Thymus (tissue), 11 donors: ENCODE measurements around the gene TRIM15. TPM values are rescaled to one million over a fixed set of nuclear protein-coding genes. Genes with fewer than 3 reads are reported as not detected.

ENCODE experiments used
- DNase-seq, 9 donors: peaks; one replicate each; pipeline ENCODE4 v3.0.0-alpha.2; 2013; ENCODE audit warnings: low spot score in 9 of 9, low read depth in 6 of 9, missing footprints in 1 of 9
- H3K27ac ChIP-seq, 2 donors: one replicate each; pipeline ENCODE4 v1.5.1; 2013; ENCODE audit warnings: control low read depth in 1 of 2, low read depth in 1 of 2, low read length in 1 of 2, mild to moderate bottlenecking in 1 of 2, moderate library complexity in 1 of 2
- H3K27me3 ChIP-seq, 2 donors: one replicate each; pipeline ENCODE4 v1.5.1; 2013; ENCODE audit warnings: low read length in 1 of 2; ENCODE audit not compliant: control insufficient read depth in 2 of 2, insufficient read depth in 1 of 2
- H3K36me3 ChIP-seq, 2 donors: one replicate each; pipeline ENCODE4 v1.5.1; 2013; ENCODE audit warnings: low read length in 1 of 2, mild to moderate bottlenecking in 1 of 2, moderate library complexity in 1 of 2; ENCODE audit not compliant: control insufficient read depth in 2 of 2, insufficient read depth in 2 of 2
- H3K4me1 ChIP-seq, 2 donors: one replicate each; pipeline ENCODE4 v1.5.1; 2013; ENCODE audit warnings: low read length in 2 of 2; ENCODE audit not compliant: control insufficient read depth in 2 of 2, insufficient read depth in 2 of 2
- H3K4me3 ChIP-seq, 2 donors: one replicate each; pipeline ENCODE4 v1.5.1; 2013; ENCODE audit warnings: low read length in 2 of 2, control low read depth in 1 of 2, mild to moderate bottlenecking in 1 of 2
- H3K9me3 ChIP-seq, 2 donors: one replicate each; pipeline ENCODE4 v1.5.1; 2013; ENCODE audit warnings: low read length in 1 of 2, mild to moderate bottlenecking in 1 of 2; ENCODE audit not compliant: control insufficient read depth in 2 of 2, insufficient read depth in 1 of 2
- WGBS: extraction: QIAGEN DNeasy Blood & Tissue Kit; methylation state at CpG from one replicate; pipeline ENCODE4 v1.1.7; 2013; 5-methylcytosine and 5-hydroxymethylcytosine counted together
- polyA plus RNA-seq: library from polyadenylated mRNA; stranded (reverse); fragments of 200-250 nt; gene quantifications from one replicate; pipeline ENCODE4 v1.2.3, GENCODE V29; 2013
- total RNA-seq: library from RNA; stranded (reverse); fragments of 120-200 nt; gene quantifications from one replicate; pipeline ENCODE4 v1.2.4, GENCODE V29; 2013
- donor health status: healthy.

TRIM15 gene
- total and polyA plus RNA-seq, 2 donors: 0.19 to 0.59 TPM

DNA sequence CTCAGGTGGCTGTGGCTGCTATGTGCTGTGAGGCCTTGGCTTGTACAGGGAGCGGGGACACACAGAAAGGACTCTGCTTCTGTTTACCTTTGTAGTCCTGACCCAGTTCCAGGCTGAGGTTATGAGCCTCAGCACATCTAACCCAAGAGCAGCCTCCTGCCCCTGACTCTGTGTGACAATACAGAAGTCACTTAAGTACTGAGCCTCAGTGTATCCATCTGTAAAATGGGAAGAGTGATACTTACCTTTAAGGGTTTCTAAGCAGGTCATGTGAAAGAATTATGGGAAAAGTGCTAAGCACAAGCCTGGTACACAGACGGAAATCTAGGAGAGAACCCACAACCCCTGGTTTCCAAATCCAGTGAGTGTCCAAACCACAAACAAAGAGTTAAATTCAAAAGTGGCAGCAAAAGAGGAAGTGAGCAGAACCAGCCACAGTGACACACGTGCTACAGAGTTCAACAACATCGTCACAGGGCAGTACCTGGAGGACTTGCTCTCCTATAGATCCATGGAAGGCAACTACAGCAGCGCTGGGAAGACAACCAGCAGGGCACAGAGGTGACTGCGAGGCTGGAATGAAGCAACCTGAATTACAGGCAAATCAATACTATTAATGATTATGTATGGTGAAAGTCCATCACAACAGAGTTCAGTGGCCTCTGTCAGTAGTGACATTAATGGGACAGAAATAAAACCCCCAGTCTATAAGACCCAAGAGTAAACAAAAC, 37.4 kb downstream of the TRIM15 start:
- Histone ChIP-seq H3K27ac (no peak overlapping the region), H3K9me3 (no peaks in the 10 kb centered on the region), H3K36me3 (peaks cover 41 to 50% of the 10 kb centered on the region in 2 donors), H3K27me3 (no peaks in the 10 kb centered on the region), H3K4me1 (peaks cover 0 to 2% of the 10 kb centered on the region in 2 donors), H3K4me3 (no peak overlapping the region)
- WGBS: 58% methylated on average over 6 of the region's 6 CpGs
- DNase-seq: no peak

DNA sequence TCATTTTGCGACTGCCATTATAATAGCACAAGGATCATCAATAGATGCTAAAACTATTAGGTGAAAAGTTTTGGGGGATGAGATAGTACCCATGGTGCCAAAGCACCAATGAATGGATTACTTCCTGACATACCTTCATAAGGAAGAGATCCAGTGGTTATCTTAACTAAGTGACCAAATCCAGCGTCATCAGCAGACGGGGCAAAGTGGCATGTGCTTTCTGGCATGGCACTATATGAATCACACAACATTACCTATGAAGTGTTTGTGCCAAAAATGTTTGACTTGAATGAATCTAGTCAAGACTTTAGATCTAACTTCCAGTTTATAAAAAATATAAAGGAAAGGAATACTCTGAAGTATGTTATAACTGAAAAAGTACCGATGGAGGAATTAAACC, 39.0 kb downstream of the TRIM15 start:
- no peak for DNase-seq
- H3K4me1 ChIP-seq: peaks cover 2% of the 10 kb centered on the region in 2 donors
- peaks cover 25 to 34% of the 10 kb centered on the region in 2 donors for H3K36me3 ChIP-seq
- 87% methylated on average over 4 of the region's 4 CpGs for WGBS
- no peak overlapping the region for H3K27ac ChIP-seq
- H3K27me3 ChIP-seq: no peaks in the 10 kb centered on the region
- no peak overlapping the region for H3K4me3 ChIP-seq
- H3K9me3 ChIP-seq: no peaks in the 10 kb centered on the region

- Histone ChIP-seq H3K27me3 (no peaks in the 10 kb centered on the region), H3K27ac (no peak overlapping the region), H3K9me3 (no peaks in the 10 kb centered on the region), H3K4me1 (peaks cover 2 to 6% of the 10 kb centered on the region in 2 donors), H3K36me3 (peaks cover 13 to 18% of the 10 kb centered on the region in 2 donors), H3K4me3 (no peak overlapping the region)
- DNase-seq: no peak
- WGBS: 98% methylated on average over 1 of the region's 1 CpG
These were observed 40.8 kb downstream of the TRIM15 start for GRCh38 chr6:30204116-30204515.

- Histone ChIP-seq H3K9me3 (no peaks in the 10 kb centered on the region), H3K36me3 (peaks cover 3 to 6% of the 10 kb centered on the region in 2 donors), H3K4me1 (peaks cover 0 to 9% of the 10 kb centered on the region in 2 donors), H3K27ac (no peak overlapping the region), H3K27me3 (no peaks in the 10 kb centered on the region), H3K4me3 (no peak overlapping the region)
- no peak for DNase-seq
- WGBS: 90% methylated on average over 7 of the region's 7 CpGs
These were observed 42.8 kb downstream of the TRIM15 start for GRCh38 chr6:30206152-30206551.

- Histone ChIP-seq H3K9me3 (no peaks in the 10 kb centered on the region), H3K4me1 (peaks cover 4 to 13% of the 10 kb centered on the region in 2 donors), H3K27ac (peak overlapping the region in 1 of 2 donors; percentile 57), H3K36me3 (peaks cover 3 to 6% of the 10 kb centered on the region in 2 donors), H3K27me3 (no peaks in the 10 kb centered on the region), H3K4me3 (no peak overlapping the region)
- no peak for DNase-seq
- WGBS: 93% methylated on average over 11 of the region's 11 CpGs
These were observed 43.7 kb downstream of the TRIM15 start for GRCh38 chr6:30206799-30207618.

GRCh38 chr6:30207619-30208295, 44.4 kb downstream of the TRIM15 start:
- WGBS: 97% methylated on average over 4 of the region's 4 CpGs
- peak overlapping the region in 1 of 2 donors; percentile 48 for H3K27ac ChIP-seq

GRCh38 chr6:30211306-30211705, 48.0 kb downstream of the TRIM15 start:
- Histone ChIP-seq H3K4me3 (no peak overlapping the region), H3K27me3 (no peaks in the 10 kb centered on the region), H3K27ac (no peak overlapping the region), H3K36me3 (peaks cover 0 to 3% of the 10 kb centered on the region in 2 donors), H3K9me3 (no peaks in the 10 kb centered on the region), H3K4me1 (peaks cover 8 to 24% of the 10 kb centered on the region in 2 donors)
- no peak for DNase-seq
- WGBS: 94% methylated on average over 2 of the region's 2 CpGs

More at GRCh38 chr6:30207619-30208295, 44.4 kb downstream of the TRIM15 start:
- Histone ChIP-seq H3K4me3 (no peak overlapping the region), H3K4me1 (peaks cover 7 to 13% of the 10 kb centered on the region in 2 donors), H3K36me3 (peaks cover 0 to 3% of the 10 kb centered on the region in 2 donors), H3K27me3 (no peaks in the 10 kb centered on the region), H3K9me3 (no peaks in the 10 kb centered on the region)
- DNase-seq: no peak

DNA sequence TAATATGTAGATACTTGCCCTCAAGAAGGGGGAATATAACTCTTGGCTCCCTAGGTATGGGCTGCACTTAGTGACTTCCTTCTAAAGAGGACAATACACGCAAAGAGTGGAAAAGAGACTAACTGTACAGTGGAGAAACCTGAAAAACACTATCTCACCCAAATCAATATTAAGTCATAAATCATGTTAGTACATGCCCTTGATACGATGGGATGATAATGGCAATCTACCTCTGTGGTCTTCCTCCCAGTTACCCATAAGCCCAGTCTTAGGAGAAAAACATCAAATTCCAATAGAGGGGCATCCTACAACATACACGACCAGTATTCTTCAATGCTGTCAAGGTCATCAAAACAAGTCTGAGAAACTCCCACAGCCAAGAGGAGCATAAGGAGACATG, 48.6 kb downstream of the TRIM15 start:
- Histone ChIP-seq H3K4me3 (peak overlapping the region in 1 of 2 donors; percentile 2), H3K27ac (no peak overlapping the region), H3K27me3 (no peaks in the 10 kb centered on the region), H3K9me3 (no peaks in the 10 kb centered on the region), H3K36me3 (peaks cover 0 to 3% of the 10 kb centered on the region in 2 donors), H3K4me1 (peaks cover 8 to 24% of the 10 kb centered on the region in 2 donors)
- WGBS: 83% methylated on average over 3 of the region's 3 CpGs
- no peak for DNase-seq
